ENCODE measurements around the gene NRXN3.

NRXN3 gene

DNA sequence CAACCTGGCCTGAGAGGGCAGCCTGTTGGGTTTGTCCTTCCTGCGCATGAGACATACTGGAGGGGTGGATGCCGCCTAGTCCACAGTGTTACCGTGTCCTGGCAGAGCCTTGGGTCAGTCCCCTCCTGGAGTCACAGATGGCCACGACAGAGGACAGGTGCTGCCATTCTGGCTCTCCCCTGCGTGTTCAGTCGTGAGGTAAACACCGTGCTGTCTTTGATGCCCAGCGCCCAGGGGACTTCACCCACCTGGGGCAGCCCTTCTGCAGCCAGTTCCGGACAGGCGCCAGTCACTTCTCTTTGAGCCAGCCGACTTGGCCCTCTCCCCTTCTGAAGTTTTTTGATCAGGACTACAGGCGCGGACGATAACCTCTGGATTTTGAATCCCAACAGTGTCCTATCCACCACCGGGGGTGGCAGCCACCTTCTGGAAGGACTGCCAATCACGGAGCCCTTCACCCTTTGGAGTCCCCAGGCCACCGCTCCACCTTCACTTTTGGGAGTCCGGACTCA, 1108.2 kb downstream of the NRXN3 start:
- H3K4me3 ChIP-seq (ENCODE audit: low read depth, low read length) = no peak overlapping the region
- TF ChIP-seq, protein P1, sequence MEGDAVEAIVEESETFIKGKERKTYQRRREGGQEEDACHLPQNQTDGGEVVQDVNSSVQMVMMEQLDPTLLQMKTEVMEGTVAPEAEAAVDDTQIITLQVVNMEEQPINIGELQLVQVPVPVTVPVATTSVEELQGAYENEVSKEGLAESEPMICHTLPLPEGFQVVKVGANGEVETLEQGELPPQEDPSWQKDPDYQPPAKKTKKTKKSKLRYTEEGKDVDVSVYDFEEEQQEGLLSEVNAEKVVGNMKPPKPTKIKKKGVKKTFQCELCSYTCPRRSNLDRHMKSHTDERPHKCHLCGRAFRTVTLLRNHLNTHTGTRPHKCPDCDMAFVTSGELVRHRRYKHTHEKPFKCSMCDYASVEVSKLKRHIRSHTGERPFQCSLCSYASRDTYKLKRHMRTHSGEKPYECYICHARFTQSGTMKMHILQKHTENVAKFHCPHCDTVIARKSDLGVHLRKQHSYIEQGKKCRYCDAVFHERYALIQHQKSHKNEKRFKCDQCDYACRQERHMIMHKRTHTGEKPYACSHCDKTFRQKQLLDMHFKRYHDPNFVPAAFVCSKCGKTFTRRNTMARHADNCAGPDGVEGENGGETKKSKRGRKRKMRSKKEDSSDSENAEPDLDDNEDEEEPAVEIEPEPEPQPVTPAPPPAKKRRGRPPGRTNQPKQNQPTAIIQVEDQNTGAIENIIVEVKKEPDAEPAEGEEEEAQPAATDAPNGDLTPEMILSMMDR (IDR thresholded peaks at IDR 0.05; ENCODE audit: insufficient read depth, low read depth, low read length, missing control alignments) = no peak

GRCh38 chr14:79278798-79279644, 1108.8 kb downstream of the NRXN3 start:
- H3K4me3 ChIP-seq (ENCODE audit: low read depth, low read length) = no peak overlapping the region
- TF ChIP-seq, protein P1 (IDR thresholded peaks at IDR 0.05; ENCODE audit: insufficient read depth, low read depth, low read length, missing control alignments) = no peak
- no peak for DNase-seq (ENCODE audit: low read depth)

More for the DNA sequence above, 1108.2 kb downstream of the NRXN3 start:
- no peak for DNase-seq (ENCODE audit: low read depth)

DNA sequence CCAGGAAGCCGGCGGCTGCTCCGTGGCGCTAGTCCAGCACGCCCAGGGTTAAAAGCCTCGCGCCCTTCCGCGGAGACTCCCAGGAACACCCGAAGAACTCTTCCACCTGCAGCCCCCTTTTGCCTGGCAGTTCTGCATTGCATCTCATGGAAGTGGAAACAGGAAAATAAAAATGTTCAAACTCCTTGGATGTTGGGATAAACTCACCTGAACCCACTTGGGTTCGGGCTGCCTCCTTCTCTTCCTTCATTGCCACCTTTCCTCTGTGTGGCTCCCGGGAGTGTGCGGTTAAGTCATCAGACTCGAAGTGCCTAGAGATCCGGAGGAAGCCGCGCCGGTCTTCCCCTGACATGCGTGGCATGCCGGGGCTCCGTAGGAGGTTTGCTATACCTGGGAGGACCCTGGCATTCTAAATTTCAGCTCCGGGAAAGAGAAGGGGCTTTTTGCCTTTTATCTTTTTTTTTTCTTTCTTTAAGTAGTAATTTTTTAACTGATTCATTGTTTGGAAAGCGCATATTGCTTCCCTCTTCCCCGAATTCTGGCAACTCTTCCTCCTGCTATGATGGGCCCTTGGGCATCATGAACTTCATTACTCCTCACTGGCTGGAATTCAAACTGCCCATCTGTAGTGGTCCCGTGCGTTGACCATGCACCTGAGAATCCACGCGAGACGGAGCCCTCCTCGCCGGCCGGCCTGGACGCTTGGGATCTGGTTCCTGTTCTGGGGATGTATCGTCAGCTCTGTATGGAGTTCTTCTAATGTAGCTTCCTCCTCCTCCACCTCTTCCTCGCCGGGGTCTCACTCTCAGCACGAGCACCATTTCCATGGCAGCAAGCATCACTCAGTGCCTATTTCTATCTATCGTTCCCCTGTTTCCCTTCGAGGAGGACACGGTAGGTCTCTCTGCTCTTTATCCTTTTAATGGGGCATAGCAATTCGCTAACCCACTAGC, 1109.7 kb downstream of the NRXN3 start:
- TF ChIP-seq, protein P1 (IDR thresholded peaks at IDR 0.05; ENCODE audit: insufficient read depth, low read depth, low read length, missing control alignments) = no peak
- no peak for DNase-seq (ENCODE audit: low read depth)
- H3K4me3 ChIP-seq (ENCODE audit: low read depth, low read length) = no peak overlapping the region

DNA sequence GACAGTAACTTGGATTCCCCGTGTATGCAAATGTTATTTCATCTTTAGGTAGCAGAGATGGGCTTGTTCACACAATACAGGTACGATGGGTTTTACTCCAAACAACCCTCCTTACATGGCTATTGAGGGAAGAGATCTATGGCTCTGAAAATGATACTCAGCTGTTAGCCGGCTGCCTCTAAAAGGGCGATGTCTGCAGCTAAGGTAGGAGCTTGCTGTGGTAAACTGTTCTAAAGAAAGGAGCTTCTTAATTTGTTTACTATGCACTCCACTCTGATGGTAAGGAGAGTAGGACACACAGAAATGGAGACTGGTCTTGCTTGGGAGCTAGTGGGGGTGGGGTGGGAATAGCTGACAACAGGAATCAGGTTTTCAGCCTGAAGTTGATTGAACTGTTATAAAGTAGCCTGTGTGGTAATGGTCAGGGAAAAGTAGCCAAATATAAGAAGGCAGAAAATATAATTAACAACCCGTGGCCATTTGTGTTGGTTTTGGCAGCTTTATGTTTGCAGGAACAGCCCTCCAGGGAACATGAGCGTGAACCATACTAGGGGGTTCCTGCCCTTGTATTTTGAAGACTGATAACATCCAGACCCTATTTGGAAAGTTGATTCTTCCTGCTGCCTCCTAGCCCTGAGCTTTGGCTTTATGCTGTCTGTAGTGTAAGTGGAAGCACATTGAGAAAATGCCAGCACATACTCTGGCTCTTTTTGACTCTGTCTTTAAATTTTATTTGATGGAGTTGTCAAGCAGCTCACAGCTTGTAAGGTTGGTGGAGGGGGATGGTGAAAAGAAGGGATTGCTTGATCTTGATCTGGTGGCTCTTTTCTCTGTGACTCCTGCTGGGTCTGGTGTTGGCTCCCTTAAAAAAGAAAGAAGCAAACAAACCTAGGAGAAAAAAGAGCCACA, 1111.3 kb downstream of the NRXN3 start:
- TF ChIP-seq, protein P1 (IDR thresholded peaks at IDR 0.05; ENCODE audit: insufficient read depth, low read depth, low read length, missing control alignments) = no peak
- DNase-seq (ENCODE audit: low read depth) = no peak
- no peak overlapping the region for H3K4me3 ChIP-seq (ENCODE audit: low read depth, low read length)

DNA sequence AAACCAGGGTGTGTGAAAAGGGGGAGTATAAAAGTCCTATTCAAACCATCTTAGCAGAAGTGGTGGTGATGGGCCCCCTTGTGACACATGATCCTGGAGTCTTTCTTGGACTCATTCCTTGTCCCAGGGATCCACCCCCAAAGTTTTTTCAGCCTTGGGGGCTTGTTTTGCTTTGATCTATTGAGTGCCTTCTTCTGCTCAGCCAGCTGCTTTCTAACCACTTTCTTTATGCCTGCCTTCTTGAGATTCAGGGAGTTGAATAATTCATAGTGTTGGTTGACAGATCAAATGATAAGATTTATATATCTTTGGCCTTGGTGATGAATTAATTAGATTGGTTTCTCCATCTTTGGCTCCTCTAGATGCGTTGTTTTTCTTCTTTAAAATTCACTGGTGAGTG, 1114.4 kb downstream of the NRXN3 start:
- DNase-seq (ENCODE audit: low read depth) = no peak
- TF ChIP-seq, protein P1 (IDR thresholded peaks at IDR 0.05; ENCODE audit: insufficient read depth, low read depth, low read length, missing control alignments) = no peak
- no peak overlapping the region for H3K4me3 ChIP-seq (ENCODE audit: low read depth, low read length)

- DNase-seq (ENCODE audit: low read depth) = no peak
- no peak overlapping the region for H3K4me3 ChIP-seq (ENCODE audit: low read depth, low read length)
- TF ChIP-seq, protein P1 (IDR thresholded peaks at IDR 0.05; ENCODE audit: insufficient read depth, low read depth, low read length, missing control alignments) = no peak
Measured at GRCh38 chr14:79285263-79285662, 1115.1 kb downstream of the NRXN3 start.
